ENCODE results near the gene ZNF165. TPM values are rescaled to one million over a fixed set of nuclear protein-coding genes. Genes with fewer than 3 reads are reported as not detected.

The ZNF165 gene
- total RNA-seq, 2 donors from 2014 or later: 2.9 to 4.3 TPM

- Histone ChIP-seq H3K4me3 (peak overlapping the region; percentile 51 to 91), H3K27ac (peak overlapping the region; percentile 55 to 86 (median 78)), H3K4me1 (peaks cover 17% of the 10 kb centered on the region), H3K27me3 (no peaks in the 10 kb centered on the region), H3K36me3 (replicated peaks in 1 of 2; ENCODE audit: insufficient read depth in 1 of 2, low read depth in 2 of 2) (no peaks in the 10 kb centered on the region), H3K9me3 (no peaks in the 10 kb centered on the region)
- TF ChIP-seq POLR2A (IDR thresholded peaks at IDR 0.05): peak in 2 of 3 donors; percentile 40 to 46
- TF ChIP-seq, protein P1, sequence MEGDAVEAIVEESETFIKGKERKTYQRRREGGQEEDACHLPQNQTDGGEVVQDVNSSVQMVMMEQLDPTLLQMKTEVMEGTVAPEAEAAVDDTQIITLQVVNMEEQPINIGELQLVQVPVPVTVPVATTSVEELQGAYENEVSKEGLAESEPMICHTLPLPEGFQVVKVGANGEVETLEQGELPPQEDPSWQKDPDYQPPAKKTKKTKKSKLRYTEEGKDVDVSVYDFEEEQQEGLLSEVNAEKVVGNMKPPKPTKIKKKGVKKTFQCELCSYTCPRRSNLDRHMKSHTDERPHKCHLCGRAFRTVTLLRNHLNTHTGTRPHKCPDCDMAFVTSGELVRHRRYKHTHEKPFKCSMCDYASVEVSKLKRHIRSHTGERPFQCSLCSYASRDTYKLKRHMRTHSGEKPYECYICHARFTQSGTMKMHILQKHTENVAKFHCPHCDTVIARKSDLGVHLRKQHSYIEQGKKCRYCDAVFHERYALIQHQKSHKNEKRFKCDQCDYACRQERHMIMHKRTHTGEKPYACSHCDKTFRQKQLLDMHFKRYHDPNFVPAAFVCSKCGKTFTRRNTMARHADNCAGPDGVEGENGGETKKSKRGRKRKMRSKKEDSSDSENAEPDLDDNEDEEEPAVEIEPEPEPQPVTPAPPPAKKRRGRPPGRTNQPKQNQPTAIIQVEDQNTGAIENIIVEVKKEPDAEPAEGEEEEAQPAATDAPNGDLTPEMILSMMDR (IDR thresholded peaks at IDR 0.05): no peak
- 0 to 2% methylated on average over 38 to 58 of the region's 58 CpGs for WGBS, 2 donors
- intact Hi-C loops (cut with DNase I): loop anchor here (10.0 kb wide), 1 partner anchor 218 kb away; no protein-coding TSS in a partner anchor
- ATAC-seq: peak; percentile 88
- DNase-seq: peak; percentile 88 to 95 (median 92)
Measured at GRCh38 chr6:28136585-28137504, 56.5 kb downstream of the ZNF165 start.

GRCh38 chr6:28137505-28137981, 57.2 kb downstream of the ZNF165 start:
- peak overlapping the region in 1 of 2 donors; percentile 91 for H3K4me3 ChIP-seq
- H3K9me3 ChIP-seq: no peaks in the 10 kb centered on the region
- H3K27me3 ChIP-seq: no peaks in the 10 kb centered on the region
- ATAC-seq (no peak), DNase-seq (no peak)
- 2 to 4% methylated on average over 6 of the region's 6 CpGs for WGBS, 2 donors
- intact Hi-C loops (cut with DNase I): loop anchor here (10.0 kb wide), 1 partner anchor 217 kb away; no protein-coding TSS in a partner anchor
- TF ChIP-seq, protein P1 (IDR thresholded peaks at IDR 0.05): no peak
- TF ChIP-seq POLR2A (IDR thresholded peaks at IDR 0.05): no peak
- H3K4me1 ChIP-seq: peaks cover 18% of the 10 kb centered on the region
- no peaks in the 10 kb centered on the region for H3K36me3 ChIP-seq (replicated peaks in 1 of 2; ENCODE audit: insufficient read depth in 1 of 2, low read depth in 2 of 2)
- peak overlapping the region; percentile 55 to 86 (median 78) for H3K27ac ChIP-seq

Other genes with a start within 250 kb of the ZNF165 start
- not detected for gene OR2B2, start 168.2 kb upstream of the ZNF165 start, total RNA-seq
- not detected for gene OR2B6, start 123.3 kb upstream of the ZNF165 start, total RNA-seq
- gene ZSCAN16, start 44.0 kb downstream of the ZNF165 start, total RNA-seq: 1 to 10 TPM; 1.3 to 5.9 TPM
- 10 to 100 TPM; 12.5 to 14.8 TPM for gene ZKSCAN8, start 61.3 kb downstream of the ZNF165 start, total RNA-seq
- 10 to 100 TPM in 1 of 2 donors, 1 to 10 TPM in 1; 9.1 to 10.9 TPM for gene ZSCAN9, start 144.7 kb downstream of the ZNF165 start, total RNA-seq
- 1 to 10 TPM; 2.3 to 2.6 TPM for gene ZKSCAN4, start 171.7 kb downstream of the ZNF165 start, total RNA-seq
- under 1 TPM in 1 of 2 donors, not detected in 1; 0.52 TPM for gene NKAPL, start 178.7 kb downstream of the ZNF165 start, total RNA-seq
- gene ZSCAN26, start 186.6 kb downstream of the ZNF165 start, total RNA-seq: 10 to 100 TPM in 1 of 2 donors, 1 to 10 TPM in 1; 8.2 to 22.8 TPM
- 1 to 10 TPM in 1 of 2 donors, under 1 TPM in 1; 0.66 to 2.3 TPM for gene PGBD1, start 201.0 kb downstream of the ZNF165 start, total RNA-seq

Measured in body of pancreas (tissue), 4 donors.